ENCODE results near the gene DENND10.

DNA sequence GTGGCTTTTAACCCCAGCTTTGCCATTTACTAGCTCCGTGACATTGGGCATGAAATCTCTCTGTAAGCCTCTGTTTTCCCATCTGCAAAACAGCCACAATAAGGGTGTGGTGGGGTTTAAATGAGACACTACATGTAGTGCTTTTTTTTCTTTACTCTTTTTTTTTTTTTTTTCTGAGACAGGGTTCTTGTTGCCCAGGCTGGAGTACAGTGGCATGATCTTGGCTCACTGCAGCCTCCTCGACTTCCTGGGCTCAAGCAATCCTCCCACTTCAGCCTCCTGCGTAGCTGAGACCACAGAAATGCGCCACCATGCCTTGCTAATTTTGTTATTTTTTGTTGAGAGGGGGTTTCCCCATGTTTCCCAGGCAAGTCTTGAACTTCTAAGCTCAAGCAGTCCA, 8.3 kb upstream of the DENND10 start:
- TF ChIP-seq EZH2phosphoT487 (IDR thresholded peaks at IDR 0.05; ENCODE audit: unreplicated experiment): no peak
- TF ChIP-seq REST (IDR thresholded peaks at IDR 0.05; ENCODE audit: unreplicated experiment): no peak
- TF ChIP-seq CTCF (conservative IDR thresholded peaks at IDR 0.05; ENCODE audit: low read depth in 2 of 2): no peak
- TF ChIP-seq EZH2 (IDR thresholded peaks at IDR 0.05; ENCODE audit: low read depth, unreplicated experiment): no peak
- TF ChIP-seq POLR2AphosphoS5 (IDR thresholded peaks at IDR 0.05; ENCODE audit: low read depth): no peak
- TF ChIP-seq STAT1 (IDR thresholded peaks at IDR 0.05; ENCODE audit: unreplicated experiment): no peak
- no peak for TF ChIP-seq ETS1 (IDR thresholded peaks at IDR 0.05)
- TF ChIP-seq, protein P1, sequence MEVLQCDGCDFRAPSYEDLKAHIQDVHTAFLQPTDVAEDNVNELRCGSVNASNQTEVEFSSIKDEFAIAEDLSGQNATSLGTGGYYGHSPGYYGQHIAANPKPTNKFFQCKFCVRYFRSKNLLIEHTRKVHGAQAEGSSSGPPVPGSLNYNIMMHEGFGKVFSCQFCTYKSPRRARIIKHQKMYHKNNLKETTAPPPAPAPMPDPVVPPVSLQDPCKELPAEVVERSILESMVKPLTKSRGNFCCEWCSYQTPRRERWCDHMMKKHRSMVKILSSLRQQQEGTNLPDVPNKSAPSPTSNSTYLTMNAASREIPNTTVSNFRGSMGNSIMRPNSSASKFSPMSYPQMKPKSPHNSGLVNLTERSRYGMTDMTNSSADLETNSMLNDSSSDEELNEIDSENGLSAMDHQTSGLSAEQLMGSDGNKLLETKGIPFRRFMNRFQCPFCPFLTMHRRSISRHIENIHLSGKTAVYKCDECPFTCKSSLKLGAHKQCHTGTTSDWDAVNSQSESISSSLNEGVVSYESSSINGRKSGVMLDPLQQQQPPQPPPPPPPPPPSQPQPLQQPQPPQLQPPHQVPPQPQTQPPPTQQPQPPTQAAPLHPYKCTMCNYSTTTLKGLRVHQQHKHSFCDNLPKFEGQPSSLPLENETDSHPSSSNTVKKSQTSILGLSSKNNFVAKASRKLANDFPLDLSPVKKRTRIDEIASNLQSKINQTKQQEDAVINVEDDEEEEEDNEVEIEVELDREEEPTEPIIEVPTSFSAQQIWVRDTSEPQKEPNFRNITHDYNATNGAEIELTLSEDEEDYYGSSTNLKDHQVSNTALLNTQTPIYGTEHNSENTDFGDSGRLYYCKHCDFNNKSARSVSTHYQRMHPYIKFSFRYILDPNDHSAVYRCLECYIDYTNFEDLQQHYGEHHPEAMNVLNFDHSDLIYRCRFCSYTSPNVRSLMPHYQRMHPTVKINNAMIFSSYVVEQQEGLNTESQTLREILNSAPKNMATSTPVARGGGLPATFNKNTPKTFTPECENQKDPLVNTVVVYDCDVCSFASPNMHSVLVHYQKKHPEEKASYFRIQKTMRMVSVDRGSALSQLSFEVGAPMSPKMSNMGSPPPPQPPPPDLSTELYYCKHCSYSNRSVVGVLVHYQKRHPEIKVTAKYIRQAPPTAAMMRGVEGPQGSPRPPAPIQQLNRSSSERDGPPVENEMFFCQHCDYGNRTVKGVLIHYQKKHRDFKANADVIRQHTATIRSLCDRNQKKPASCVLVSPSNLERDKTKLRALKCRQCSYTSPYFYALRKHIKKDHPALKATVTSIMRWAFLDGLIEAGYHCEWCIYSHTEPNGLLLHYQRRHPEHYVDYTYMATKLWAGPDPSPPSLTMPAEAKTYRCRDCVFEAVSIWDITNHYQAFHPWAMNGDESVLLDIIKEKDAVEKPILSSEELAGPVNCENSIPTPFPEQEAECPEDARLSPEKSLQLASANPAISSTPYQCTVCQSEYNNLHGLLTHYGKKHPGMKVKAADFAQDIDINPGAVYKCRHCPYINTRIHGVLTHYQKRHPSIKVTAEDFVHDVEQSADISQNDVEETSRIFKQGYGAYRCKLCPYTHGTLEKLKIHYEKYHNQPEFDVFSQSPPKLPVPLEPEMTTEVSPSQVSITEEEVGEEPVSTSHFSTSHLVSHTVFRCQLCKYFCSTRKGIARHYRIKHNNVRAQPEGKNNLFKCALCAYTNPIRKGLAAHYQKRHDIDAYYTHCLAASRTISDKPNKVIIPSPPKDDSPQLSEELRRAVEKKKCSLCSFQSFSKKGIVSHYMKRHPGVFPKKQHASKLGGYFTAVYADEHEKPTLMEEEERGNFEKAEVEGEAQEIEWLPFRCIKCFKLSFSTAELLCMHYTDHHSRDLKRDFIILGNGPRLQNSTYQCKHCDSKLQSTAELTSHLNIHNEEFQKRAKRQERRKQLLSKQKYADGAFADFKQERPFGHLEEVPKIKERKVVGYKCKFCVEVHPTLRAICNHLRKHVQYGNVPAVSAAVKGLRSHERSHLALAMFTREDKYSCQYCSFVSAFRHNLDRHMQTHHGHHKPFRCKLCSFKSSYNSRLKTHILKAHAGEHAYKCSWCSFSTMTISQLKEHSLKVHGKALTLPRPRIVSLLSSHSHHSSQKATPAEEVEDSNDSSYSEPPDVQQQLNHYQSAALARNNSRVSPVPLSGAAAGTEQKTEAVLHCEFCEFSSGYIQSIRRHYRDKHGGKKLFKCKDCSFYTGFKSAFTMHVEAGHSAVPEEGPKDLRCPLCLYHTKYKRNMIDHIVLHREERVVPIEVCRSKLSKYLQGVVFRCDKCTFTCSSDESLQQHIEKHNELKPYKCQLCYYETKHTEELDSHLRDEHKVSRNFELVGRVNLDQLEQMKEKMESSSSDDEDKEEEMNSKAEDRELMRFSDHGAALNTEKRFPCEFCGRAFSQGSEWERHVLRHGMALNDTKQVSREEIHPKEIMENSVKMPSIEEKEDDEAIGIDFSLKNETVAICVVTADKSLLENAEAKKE (CRISPR knock-in tag; IDR thresholded peaks at IDR 0.05): no peak
- no peak for TF ChIP-seq CREB1 (CRISPR knock-in tag; IDR thresholded peaks at IDR 0.05; ENCODE audit: low read depth)

All from GM23338 (cell line).